Inflammatory macrophage (primary cell): ENCODE data around the gene IQSEC1.
A peak's percentile ranks its signal among the peaks of the same experiment; 100 is the strongest.

Experiments
- DNase-seq, 2 donors: peaks; one replicate each; pipeline ENCODE4 v3.0.0-alpha.2; 2020 to 2022

IQSEC1 gene

DNA sequence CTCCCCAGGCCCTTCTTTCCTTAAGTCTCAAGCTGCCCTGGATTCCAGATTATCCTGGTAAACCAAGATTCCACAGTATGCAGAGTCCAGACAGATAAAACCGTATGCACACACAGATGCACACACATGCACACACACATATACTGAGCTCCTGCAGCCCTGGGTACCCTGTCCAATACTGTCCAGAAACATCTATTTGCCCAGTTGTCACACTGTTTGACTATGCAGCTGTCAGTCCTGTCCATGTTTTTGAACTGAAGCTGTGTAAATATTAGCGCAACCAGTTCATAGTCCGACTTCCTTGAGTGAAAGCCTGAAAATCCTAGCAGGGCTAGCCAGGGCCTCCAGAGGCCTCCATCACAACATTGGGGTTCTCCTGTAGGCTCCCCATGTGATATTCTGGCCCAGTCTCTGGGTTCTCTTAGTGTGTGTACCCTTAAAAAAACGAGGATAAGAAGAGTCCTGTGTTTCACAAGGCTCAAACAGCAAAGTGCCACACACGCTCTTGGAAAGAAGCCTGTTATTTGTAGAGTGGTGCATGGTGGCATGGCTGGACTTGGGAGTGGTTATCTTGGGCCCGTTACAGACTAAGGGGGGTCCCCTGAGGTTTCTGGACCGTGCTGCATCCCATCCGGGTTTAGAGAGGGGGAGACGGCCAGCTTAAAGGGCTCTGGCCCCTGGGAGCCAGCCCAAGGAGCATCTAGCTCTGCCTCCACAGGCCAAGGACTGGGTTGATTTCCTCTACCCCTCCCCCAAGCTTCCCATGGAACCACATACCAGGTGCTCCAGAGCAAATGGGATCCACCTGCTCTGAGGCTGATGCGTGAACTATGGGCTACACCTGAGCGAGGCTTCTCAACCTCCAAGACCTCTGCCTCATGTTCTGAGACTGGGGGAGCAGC is 108.3 kb downstream of the IQSEC1 start:
- no peak for DNase-seq

- DNase-seq = peak; percentile 53 to 60
Measured at GRCh38 chr3:12963922-12964701, 109.1 kb downstream of the IQSEC1 start.

GRCh38 chr3:12963231-12963896 is 109.9 kb downstream of the IQSEC1 start:
- DNase-seq = no peak

DNA sequence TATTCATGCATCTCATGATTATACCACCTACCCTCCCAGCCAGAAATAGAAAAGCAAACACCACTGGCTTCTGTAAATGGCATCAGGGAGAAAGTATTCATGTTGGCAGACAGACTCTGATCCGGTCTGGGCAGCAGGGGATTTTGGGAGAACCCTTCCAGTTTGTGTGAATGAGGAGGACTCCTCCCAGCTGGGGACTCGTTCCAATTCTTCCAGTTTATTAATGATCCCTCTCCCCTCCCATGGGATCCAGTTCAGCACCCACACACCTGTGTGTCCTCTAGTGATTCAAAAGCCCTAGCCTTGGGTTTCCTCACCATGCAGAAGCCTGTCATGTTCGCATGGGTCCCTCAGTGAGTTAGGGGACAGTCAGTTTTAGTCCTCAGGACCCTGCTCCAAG is 110.9 kb downstream of the IQSEC1 start:
- DNase-seq = no peak

DNA sequence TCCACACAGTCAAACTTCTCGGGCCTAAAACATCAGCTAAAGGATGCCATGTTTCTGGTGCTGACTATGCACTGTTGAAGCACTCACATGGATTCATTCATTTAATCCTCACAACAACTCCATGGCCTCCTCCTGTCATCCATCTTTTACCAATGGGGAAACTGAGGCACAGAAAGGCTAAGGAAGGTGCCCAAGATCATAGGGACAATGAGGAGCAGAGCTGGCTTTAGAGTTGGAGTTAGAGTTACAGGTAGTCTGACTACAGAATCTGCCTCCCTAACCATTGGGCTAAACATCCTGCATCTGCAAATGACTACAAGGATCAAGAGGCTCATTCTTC is 111.6 kb downstream of the IQSEC1 start:
- no peak for DNase-seq

DNA sequence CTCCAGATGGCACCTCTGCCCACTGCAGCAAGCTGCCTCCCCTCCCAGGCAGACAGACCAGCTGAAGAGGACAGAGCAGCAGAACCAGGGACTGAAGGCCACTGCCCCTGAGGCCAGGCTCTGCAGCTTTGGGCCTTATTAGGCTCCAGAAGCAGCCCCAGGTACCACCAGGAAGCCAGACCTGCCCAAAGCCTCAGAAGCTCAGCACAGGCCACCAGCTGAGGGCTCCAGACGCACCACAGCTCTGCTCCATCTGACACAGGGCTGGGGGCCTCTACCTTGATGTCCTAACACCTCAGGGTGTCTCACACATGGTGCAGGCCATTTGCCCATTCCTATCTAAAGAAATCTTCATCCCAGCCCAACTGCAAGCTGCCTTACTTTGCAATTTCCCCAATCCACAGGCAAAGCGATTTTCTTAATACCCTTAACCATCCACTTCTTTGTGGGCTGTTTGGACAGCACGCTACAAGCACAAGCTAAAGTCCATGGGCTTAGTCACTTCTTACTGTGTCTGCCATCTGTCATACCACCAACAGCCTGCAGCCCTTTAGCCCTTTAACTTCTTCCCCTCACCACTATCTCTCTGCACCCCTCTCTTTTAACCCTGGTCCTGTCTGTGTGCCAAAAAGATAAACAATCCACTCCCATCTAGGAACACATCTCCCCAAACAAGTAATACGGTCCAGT is 112.1 kb downstream of the IQSEC1 start:
- DNase-seq = peak in 1 of 2 donors; percentile 19

GRCh38 chr3:12960497-12960896 is 112.7 kb downstream of the IQSEC1 start:
- no peak for DNase-seq

DNA sequence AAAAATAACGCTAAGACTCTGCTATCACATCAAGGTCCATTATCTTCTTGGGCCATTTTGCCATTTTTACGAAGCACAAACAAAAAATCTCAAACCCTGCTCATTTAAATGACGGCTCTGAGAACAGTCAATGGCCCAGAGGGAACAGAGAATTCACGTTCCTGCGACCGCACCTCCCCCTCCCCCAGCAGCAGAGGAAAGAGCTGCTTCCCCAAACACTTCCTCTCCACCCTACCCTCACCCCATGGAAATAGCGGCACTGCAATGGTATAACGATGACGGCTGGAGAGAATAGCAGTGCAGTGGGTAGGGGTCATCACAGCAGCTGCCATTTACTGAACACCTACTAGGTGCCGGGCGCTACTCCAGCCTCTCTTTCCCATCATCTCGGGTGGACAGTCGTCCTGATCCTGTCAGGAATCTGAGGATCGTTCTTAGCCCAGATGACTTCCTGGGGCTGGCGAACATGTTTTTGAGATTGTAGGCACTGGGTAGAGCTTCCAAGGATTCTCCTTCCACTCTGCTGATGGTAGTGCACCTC is 113.3 kb downstream of the IQSEC1 start:
- DNase-seq = peak; percentile 72 to 74

DNA sequence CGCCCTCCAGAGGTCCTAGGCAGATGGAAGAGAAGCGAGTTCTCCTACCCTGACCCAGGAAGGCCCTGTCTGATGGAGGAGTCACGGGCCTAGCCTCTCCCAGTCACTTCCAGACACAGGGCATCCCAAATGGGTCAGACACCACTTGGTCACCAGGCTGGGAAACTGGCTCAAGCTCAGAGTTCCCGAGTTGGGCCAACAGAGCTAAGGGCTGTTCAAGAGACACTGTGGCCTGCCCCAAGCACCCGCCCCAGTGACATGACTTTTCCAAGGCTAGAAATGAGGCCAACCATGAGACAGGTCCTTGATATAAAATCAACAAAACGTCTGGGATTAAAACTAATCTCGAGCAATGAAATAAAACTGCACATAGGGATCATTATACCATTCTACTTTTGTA is 113.8 kb downstream of the IQSEC1 start:
- no peak for DNase-seq

GRCh38 chr3:12957824-12958792 is 115.1 kb downstream of the IQSEC1 start:
- DNase-seq = no peak

DNA sequence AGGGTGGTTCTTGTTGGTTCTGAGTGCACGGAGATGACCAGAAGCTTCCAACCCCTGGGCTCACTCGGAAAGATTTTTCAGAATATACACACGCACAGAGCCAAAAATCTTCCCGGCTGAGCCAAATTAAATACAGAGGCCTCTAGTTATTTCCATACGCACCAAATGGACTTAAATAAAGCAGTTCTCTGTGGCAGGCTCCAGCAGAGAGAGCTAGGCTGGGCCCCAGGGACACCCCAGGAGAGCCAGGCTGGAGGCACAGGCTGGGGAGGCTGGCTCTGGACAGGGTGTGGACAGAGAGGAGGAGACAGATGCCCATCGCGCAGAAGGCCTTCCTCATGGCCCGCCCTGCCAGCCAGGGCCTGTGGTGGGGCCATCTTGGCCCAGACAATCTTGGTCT is 115.9 kb downstream of the IQSEC1 start:
- no peak for DNase-seq

- no peak for DNase-seq
Measured at GRCh38 chr3:12956316-12956660, 116.9 kb downstream of the IQSEC1 start.

- DNase-seq = no peak
Measured at GRCh38 chr3:12955651-12956315, 117.4 kb downstream of the IQSEC1 start.

- DNase-seq = peak; percentile 83 to 87
Measured at GRCh38 chr3:12954891-12955650, 118.2 kb downstream of the IQSEC1 start.

DNA sequence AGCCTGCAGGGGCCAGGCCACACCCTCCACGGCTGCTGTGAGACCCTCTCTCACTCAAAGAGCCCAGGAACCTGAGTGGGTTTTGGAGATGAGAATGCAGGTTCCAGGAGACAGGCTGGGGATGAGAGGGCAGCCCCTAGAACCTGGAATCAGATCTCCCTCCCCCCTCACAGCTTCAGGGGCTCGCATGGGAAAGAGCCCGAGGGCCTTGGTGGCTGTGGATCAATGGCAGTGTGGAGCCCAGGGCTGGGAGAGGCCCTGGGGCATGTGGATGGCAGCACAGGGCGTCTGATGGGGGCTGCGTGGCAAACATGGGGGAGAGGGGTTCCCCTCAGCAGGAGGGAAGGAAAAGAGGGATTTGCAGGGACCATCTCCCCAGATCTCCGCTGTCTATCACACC is 119.0 kb downstream of the IQSEC1 start:
- DNase-seq = no peak

DNA sequence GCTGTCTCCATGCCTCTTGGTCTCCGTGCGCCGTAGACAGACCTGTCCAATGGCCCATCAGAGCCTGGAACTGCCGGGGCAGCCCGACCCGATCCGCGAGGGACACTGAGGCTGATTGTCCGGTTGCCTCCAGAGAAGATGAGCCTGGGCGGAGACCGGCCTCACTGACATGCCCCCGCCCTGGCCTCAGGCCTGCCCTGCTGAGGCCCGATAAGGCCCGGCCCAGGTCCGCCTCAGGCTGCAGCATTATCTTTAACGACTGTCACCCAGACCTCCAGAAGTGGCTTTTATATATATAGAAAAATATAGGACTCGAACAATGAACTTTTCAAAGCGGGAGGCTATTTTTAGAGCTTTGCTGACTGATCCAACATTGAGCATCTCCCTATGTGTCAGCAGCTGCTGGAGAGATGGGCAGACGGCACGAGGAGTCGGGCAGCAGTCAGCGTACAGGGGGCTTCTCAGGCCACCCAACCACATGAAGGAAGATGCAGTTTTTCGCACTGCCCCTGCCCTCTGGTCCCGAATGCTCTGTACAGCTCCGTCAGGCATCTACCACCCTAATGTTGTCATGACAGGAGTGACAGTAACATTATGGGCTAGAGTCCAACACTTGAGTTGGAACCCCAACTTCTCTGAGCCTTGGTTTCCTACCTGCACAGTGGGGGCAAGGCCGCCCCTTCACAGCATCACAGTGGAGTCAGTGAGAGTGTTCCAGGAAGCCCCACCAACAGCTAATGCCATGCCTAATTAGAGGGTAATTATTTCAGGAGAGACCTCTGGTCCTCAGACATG is 119.8 kb downstream of the IQSEC1 start:
- DNase-seq = no peak

GRCh38 chr3:12952343-12953200 is 120.7 kb downstream of the IQSEC1 start:
- DNase-seq = no peak
